Measurements from ENCODE around the gene SLC4A2. TPM values are rescaled to one million over a fixed set of nuclear protein-coding genes. Genes with fewer than 3 reads are reported as not detected.

Gene SLC4A2
- total and polyA plus RNA-seq, 4 experiments from 2014 or later: 12.8 to 84.7 (median 53.5) TPM

DNA sequence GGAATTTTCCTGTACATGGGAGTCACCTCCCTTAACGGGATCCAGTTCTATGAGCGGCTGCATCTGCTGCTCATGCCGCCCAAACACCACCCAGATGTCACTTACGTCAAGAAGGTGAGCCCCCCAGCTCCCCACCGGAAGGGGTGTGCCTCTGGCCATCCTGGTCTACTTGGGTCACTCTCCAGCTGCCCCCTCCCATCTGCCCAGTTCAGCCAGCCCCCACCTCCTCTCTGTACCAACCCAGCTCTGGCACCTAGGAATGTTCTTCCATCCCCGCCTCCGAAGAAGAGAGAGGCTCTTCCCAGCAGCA, 16.2 kb downstream of the SLC4A2 start:
- DNase-seq: peak in 1 of 5 donors; percentile 12
- H3K9me3 Mint-ChIP-seq: no peaks in the 10 kb centered on the region
- POLR2A ChIA-PET (ENCODE audit: partially characterized antibody): interaction anchor here (1.0 to 2.9 kb wide), 4 partner anchors 9 to 64 kb away, joined by 3 to 14 read pairs (median 4); partner anchors contain the start of gene SLC4A2
- H3K27me3 Mint-ChIP-seq: no peaks in the 10 kb centered on the region
- H3K9me3 ChIP-seq (ENCODE audit: control insufficient read depth in 1 of 2, low read length in 2 of 2): no peaks in the 10 kb centered on the region
- H3K27ac ChIP-seq (ENCODE audit: low read depth, low read length): no peak overlapping the region
- H3K4me1 ChIP-seq (ENCODE audit: insufficient read depth, low read length): peaks cover 18% of the 10 kb centered on the region
- CTCF ChIA-PET (ENCODE audit: partially characterized antibody): no interaction called here
- no peak overlapping the region for H3K27ac Mint-ChIP-seq
- no peak overlapping the region for H3K4me3 ChIP-seq (ENCODE audit: low read length in 2 of 2)
- H3K27me3 ChIP-seq (ENCODE audit: insufficient read depth, low read length): no peaks in the 10 kb centered on the region
- peaks cover 8 to 22% (median 13%) of the 10 kb centered on the region in 4 donors for H3K4me1 Mint-ChIP-seq
- H3K36me3 ChIP-seq (ENCODE audit: insufficient read depth, low read length): peaks cover 19% of the 10 kb centered on the region
- no peak overlapping the region for H3K4me3 Mint-ChIP-seq
- intact Hi-C loops (cut with micrococcal nuclease): no loop called here
- H3K36me3 Mint-ChIP-seq: peaks cover 0 to 25% of the 10 kb centered on the region in 2 donors

DNA sequence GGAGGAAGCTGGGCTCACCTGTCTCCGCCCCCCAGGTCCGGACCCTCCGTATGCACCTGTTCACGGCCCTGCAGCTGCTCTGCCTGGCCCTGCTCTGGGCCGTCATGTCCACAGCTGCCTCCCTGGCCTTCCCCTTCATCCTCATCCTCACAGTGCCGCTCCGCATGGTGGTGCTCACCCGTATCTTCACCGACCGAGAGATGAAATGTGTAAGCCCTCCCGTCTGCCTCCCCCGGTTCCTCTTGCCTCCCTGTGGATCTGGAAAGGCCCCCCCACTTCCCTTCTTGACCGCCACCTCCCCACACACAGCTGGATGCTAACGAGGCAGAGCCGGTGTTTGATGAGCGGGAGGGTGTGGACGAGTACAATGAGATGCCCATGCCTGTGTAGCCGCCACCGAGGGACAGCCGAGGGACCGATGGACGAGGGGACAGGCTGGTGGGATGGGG, 16.6 kb downstream of the SLC4A2 start:
- no peaks in the 10 kb centered on the region for H3K27me3 ChIP-seq (ENCODE audit: insufficient read depth, low read length)
- intact Hi-C loops (cut with micrococcal nuclease): no loop called here
- ChIA-PET POLR2A (ENCODE audit: partially characterized antibody) (interaction anchor here (1.0 to 2.9 kb wide), 7 partner anchors 9 to 65 kb away, joined by 3 to 14 read pairs (median 3); partner anchors contain the start of gene SLC4A2), CTCF (ENCODE audit: partially characterized antibody) (no interaction called here)
- DNase-seq: no peak
- no peak overlapping the region for H3K4me3 ChIP-seq (ENCODE audit: low read length in 2 of 2)
- H3K4me1 Mint-ChIP-seq: peaks cover 8 to 22% (median 13%) of the 10 kb centered on the region in 4 donors
- no peaks in the 10 kb centered on the region for H3K27me3 Mint-ChIP-seq
- H3K27ac Mint-ChIP-seq: peak overlapping the region in 2 of 7 donors; percentile 42 to 73
- H3K36me3 Mint-ChIP-seq: peaks cover 0 to 24% of the 10 kb centered on the region in 2 donors
- no peak overlapping the region for H3K4me3 Mint-ChIP-seq
- H3K9me3 ChIP-seq (ENCODE audit: control insufficient read depth in 1 of 2, low read length in 2 of 2): no peaks in the 10 kb centered on the region
- peaks cover 21% of the 10 kb centered on the region for H3K4me1 ChIP-seq (ENCODE audit: insufficient read depth, low read length)
- H3K27ac ChIP-seq (ENCODE audit: low read depth, low read length): no peak overlapping the region
- peaks cover 19% of the 10 kb centered on the region for H3K36me3 ChIP-seq (ENCODE audit: insufficient read depth, low read length)
- no peaks in the 10 kb centered on the region for H3K9me3 Mint-ChIP-seq

DNA sequence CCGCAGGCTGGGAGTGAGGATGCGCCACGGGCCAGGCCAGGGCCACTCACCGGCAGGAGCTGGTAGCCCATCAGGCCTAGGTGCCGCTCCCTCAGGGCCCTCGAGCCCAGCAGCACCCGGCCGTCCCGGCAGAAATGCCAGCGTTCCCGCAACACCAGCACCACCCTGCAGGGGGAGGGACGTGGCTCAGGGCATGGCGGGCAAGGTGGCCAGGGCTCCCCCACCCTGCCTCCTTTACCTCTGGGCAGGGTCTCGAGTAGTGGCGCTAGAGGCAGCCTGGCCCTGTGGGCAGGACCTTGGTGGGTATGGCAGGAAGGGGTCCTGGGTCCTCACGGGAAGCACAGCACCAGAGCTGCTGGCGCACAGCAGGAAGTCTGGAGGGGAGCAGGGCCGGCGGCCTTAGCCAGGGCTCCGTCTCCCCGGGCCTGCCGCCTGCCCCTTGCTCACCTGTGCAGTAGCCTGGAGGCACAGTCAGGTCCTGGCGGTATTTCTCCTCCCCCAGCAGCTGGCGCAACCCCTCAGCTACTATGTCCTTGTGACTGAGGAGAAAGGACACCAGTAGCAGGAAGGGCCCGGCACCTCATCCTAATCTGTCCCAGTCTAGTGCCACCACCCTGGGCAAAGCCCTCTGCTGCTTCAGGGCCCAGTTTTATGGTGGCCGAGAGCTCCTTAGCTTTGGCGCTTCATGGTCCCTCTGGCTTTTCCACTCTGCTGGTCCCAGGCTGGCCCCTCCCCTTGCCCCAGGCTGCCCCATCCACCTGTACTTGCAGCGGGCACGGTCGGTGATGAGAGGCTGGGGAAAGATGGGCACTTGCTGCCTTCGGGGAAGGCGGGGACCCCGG, 17.7 kb downstream of the SLC4A2 start:
- intact Hi-C loops (cut with micrococcal nuclease): no loop called here
- no peaks in the 10 kb centered on the region for H3K9me3 ChIP-seq (ENCODE audit: control insufficient read depth in 1 of 2, low read length in 2 of 2)
- no peaks in the 10 kb centered on the region for H3K9me3 Mint-ChIP-seq
- DNase-seq: peak in 1 of 5 donors; percentile 44
- ChIA-PET CTCF (ENCODE audit: partially characterized antibody) (no interaction called here), POLR2A (ENCODE audit: partially characterized antibody) (interaction anchor here (0.5 to 2.9 kb wide), 9 partner anchors 8 to 261 kb away, joined by 3 to 14 read pairs (median 3); partner anchors contain the start of gene SLC4A2)
- H3K4me1 Mint-ChIP-seq: peaks cover 10 to 29% (median 14%) of the 10 kb centered on the region in 4 donors
- H3K27me3 ChIP-seq (ENCODE audit: insufficient read depth, low read length): no peaks in the 10 kb centered on the region
- no peak overlapping the region for H3K27ac ChIP-seq (ENCODE audit: low read depth, low read length)
- H3K36me3 Mint-ChIP-seq: peaks cover 0 to 19% of the 10 kb centered on the region in 2 donors
- H3K27ac Mint-ChIP-seq: peak overlapping the region in 1 of 7 donors; percentile 41
- peaks cover 31% of the 10 kb centered on the region for H3K4me1 ChIP-seq (ENCODE audit: insufficient read depth, low read length)
- H3K4me3 ChIP-seq (ENCODE audit: low read length in 2 of 2): no peak overlapping the region
- no peak overlapping the region for H3K4me3 Mint-ChIP-seq
- no peaks in the 10 kb centered on the region for H3K27me3 Mint-ChIP-seq
- H3K36me3 ChIP-seq (ENCODE audit: insufficient read depth, low read length): peaks cover 13% of the 10 kb centered on the region

DNA sequence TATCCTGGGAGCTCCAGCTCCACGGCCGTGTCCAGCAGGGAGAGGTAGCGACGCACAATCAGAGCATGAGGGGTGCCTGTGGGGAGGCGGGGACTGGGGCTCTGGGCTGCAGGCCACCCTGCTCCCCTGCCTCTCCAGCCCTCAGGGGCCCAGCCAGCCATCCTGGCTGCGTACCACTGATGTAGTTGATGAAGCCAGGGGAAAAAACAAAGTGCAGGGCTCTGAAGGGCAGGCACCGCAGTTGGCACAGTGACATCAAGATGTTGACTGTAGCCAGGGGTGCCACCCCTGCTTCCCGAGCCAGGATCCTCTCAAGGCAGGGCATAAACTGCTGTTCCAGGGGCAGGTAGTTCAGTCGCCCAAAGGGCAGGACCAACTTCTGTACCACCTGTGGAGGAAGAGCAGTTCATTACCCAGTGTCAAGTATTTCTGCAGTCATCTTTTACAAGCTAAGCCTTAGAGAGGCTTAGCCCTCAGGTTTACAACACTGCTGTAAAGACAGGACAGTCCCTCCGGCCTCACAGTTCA, 18.4 kb downstream of the SLC4A2 start:
- H3K4me1 ChIP-seq (ENCODE audit: insufficient read depth, low read length): peaks cover 38% of the 10 kb centered on the region
- H3K36me3 Mint-ChIP-seq: peaks cover 0 to 19% of the 10 kb centered on the region in 2 donors
- intact Hi-C loops (cut with micrococcal nuclease): no loop called here
- no peaks in the 10 kb centered on the region for H3K9me3 ChIP-seq (ENCODE audit: control insufficient read depth in 1 of 2, low read length in 2 of 2)
- POLR2A ChIA-PET (ENCODE audit: partially characterized antibody): interaction anchor here (1.3 to 2.9 kb wide), 5 partner anchors 11 to 63 kb away, joined by 3 to 14 read pairs (median 4); partner anchors contain the start of gene SLC4A2
- H3K4me1 Mint-ChIP-seq: peaks cover 13 to 36% (median 17%) of the 10 kb centered on the region in 4 donors
- peaks cover 12% of the 10 kb centered on the region for H3K36me3 ChIP-seq (ENCODE audit: insufficient read depth, low read length)
- DNase-seq: peak in 1 of 5 donors; percentile 2
- H3K27ac Mint-ChIP-seq: peak overlapping the region in 6 of 7 donors; percentile 48 to 87 (median 80)
- H3K27me3 ChIP-seq (ENCODE audit: insufficient read depth, low read length): no peaks in the 10 kb centered on the region
- CTCF ChIA-PET (ENCODE audit: partially characterized antibody): no interaction called here
- H3K9me3 Mint-ChIP-seq: no peaks in the 10 kb centered on the region
- H3K4me3 Mint-ChIP-seq: peak overlapping the region in 6 of 8 donors; percentile 53 to 81 (median 63)
- H3K27me3 Mint-ChIP-seq: no peaks in the 10 kb centered on the region
- H3K4me3 ChIP-seq (ENCODE audit: low read length in 2 of 2): no peak overlapping the region
- no peak overlapping the region for H3K27ac ChIP-seq (ENCODE audit: low read depth, low read length)

DNA sequence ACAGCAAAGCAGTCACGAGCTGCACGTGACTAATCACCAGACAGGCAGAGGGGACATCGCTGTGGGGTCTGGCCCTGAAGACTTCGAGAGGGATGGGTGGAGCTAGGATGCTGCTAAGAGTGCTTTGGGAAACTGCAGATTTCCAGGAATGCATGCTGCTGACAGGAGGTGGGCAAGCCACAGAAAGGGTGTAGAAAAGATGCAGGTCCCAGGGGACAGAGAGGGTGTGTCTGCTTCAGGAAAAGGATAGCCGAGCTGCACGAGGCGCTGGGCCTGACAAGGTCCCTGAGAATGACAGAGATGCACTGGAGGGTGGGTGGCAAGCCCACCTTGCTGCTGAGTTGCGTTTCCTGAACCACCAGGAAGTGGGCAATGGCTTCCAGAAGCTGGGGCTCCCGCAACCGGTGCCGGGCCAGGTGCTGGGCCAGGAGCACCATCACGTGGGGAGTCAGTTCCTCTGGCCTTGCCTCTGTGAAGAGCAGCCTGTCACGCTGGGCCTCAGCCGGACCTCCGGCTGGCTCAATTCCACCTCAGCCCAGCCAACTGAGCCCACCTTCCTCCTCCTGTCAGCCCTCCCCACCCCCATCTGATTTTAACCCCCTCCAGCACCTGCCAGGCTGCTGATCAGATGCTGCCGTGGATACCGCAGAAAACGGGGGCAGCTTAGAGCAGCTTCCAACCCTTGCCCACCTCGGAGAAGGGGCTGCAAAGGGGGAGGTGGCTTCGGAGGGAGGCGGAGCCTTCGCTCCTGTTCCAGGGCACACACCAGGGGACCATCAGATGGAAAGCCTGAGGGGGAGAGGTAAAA, 19.0 kb downstream of the SLC4A2 start:
- peak overlapping the region; percentile 14 to 87 (median 77) for H3K27ac Mint-ChIP-seq
- Histone ChIP-seq H3K27me3 (ENCODE audit: insufficient read depth, low read length) (no peaks in the 10 kb centered on the region), H3K36me3 (ENCODE audit: insufficient read depth, low read length) (peaks cover 12% of the 10 kb centered on the region), H3K27ac (ENCODE audit: low read depth, low read length) (no peak overlapping the region), H3K9me3 (ENCODE audit: control insufficient read depth in 1 of 2, low read length in 2 of 2) (no peaks in the 10 kb centered on the region), H3K4me1 (ENCODE audit: insufficient read depth, low read length) (peaks cover 40% of the 10 kb centered on the region), H3K4me3 (ENCODE audit: low read length in 2 of 2) (no peak overlapping the region)
- peak overlapping the region; percentile 60 to 89 (median 83) for H3K4me3 Mint-ChIP-seq
- DNase-seq: peak in 1 of 5 donors; percentile 24
- POLR2A ChIA-PET (ENCODE audit: partially characterized antibody): interaction anchor here (1.3 to 1.6 kb wide), 2 partner anchors 10 to 20 kb away, joined by 3 to 5 read pairs; no protein-coding TSS in a partner anchor
- peaks cover 14 to 39% (median 20%) of the 10 kb centered on the region in 4 donors for H3K4me1 Mint-ChIP-seq
- intact Hi-C loops (cut with micrococcal nuclease): no loop called here
- no peaks in the 10 kb centered on the region for H3K9me3 Mint-ChIP-seq
- no peaks in the 10 kb centered on the region for H3K27me3 Mint-ChIP-seq
- CTCF ChIA-PET (ENCODE audit: partially characterized antibody): no interaction called here
- peaks cover 0 to 23% of the 10 kb centered on the region in 2 donors for H3K36me3 Mint-ChIP-seq

DNA sequence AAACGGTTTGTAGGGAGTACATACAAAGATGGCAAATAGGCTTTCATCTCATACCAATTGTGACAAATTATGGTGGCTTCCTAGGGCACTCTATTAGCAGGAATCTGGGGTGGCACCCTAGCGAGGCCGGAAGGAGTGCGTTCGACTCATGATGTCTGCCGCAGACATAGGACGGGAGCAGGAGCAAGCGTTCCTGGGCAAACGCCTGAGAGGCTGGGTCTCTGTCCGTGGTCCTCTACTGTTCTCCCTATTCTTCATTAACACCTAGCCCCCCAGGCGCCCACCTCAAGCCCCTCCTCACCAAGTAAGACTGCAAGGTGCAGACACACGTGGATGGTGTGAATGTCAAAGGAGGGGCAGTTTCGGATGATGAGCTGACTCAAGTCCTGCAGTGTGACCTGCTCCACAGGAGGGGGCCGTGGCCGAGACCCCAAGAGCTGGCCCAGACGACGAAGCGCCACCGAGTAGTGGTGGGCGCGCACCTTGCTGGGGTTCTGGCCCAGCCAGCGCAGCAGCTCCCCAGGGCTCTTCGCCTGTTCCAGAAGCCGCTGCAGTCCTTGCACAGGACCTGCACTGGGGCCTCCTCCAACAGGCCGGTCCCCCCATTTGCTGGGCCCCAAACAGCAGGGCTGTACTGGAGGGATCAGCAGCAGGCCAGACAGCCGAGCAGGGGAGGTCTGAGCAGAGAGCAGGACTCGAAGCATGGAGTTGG, 20.0 kb downstream of the SLC4A2 start:
- DNase-seq: no peak
- Histone ChIP-seq H3K4me3 (ENCODE audit: low read length in 2 of 2) (peak overlapping the region; percentile 91 to 93), H3K36me3 (ENCODE audit: insufficient read depth, low read length) (peaks cover 12% of the 10 kb centered on the region), H3K27ac (ENCODE audit: low read depth, low read length) (peak overlapping the region; percentile 90), H3K27me3 (ENCODE audit: insufficient read depth, low read length) (no peaks in the 10 kb centered on the region), H3K4me1 (ENCODE audit: insufficient read depth, low read length) (peaks cover 46% of the 10 kb centered on the region), H3K9me3 (ENCODE audit: control insufficient read depth in 1 of 2, low read length in 2 of 2) (no peaks in the 10 kb centered on the region)
- H3K4me3 Mint-ChIP-seq: peak overlapping the region; percentile 83 to 90 (median 88)
- intact Hi-C loops (cut with micrococcal nuclease): no loop called here
- H3K9me3 Mint-ChIP-seq: no peaks in the 10 kb centered on the region
- peaks cover 14 to 45% (median 25%) of the 10 kb centered on the region in 4 donors for H3K4me1 Mint-ChIP-seq
- H3K27me3 Mint-ChIP-seq: no peaks in the 10 kb centered on the region
- peaks cover 0 to 23% of the 10 kb centered on the region in 2 donors for H3K36me3 Mint-ChIP-seq
- CTCF ChIA-PET (ENCODE audit: partially characterized antibody): no interaction called here
- POLR2A ChIA-PET (ENCODE audit: partially characterized antibody): interaction anchor here (0.6 to 1.6 kb wide), 2 partner anchors 9 to 21 kb away, joined by 3 to 5 read pairs; no protein-coding TSS in a partner anchor
- peak overlapping the region; percentile 48 to 93 (median 83) for H3K27ac Mint-ChIP-seq
